Gastroesophageal sphincter (tissue), 3 donors: ENCODE measurements around the gene KDM2B.

Experiments
- CTCF ChIP-seq, 4 experiments: fragments of 200-600 bp in 2 of 4; fragments of 450-650 bp in 2 of 4; sonication (generic) in 1 of 4; IDR thresholded peaks; one replicate each; pipeline ENCODE4 v1.5.1; 2017 to 2019; ENCODE audit warnings: antibody characterized with exemption in 4 of 4, mild to moderate bottlenecking in 2 of 4, moderate library complexity in 2 of 4
- EP300 ChIP-seq: sonication (generic); formaldehyde crosslinking; IDR thresholded peaks from one replicate; pipeline ENCODE4 v1.6.1; 2017; ENCODE audit warnings: antibody characterized with exemption, mild to moderate bottlenecking
- POLR2A ChIP-seq, 2 donors: fragments of 450-650 bp; IDR thresholded peaks; one replicate each; pipeline ENCODE4 v1.6.1; 2017; ENCODE audit warnings: antibody characterized with exemption in 2 of 2, mild to moderate bottlenecking in 2 of 2, moderate library complexity in 1 of 2

- no peak for TF ChIP-seq CTCF (IDR thresholded peaks at IDR 0.05)
- TF ChIP-seq EP300, result no peak
- TF ChIP-seq POLR2A (IDR thresholded peaks at IDR 0.05), result no peak
These were observed 114.7 kb downstream of the KDM2B start for GRCh38 chr12:121465921-121466793.
